IMR-90 (cell line): ENCODE measurements around the gene PXK. TPM values are rescaled to one million over a fixed set of nuclear protein-coding genes. Genes with fewer than 3 reads are reported as not detected.

Experiments
- ATAC-seq: fragments of 200-7000 bp; cut with Tn5 transposase; 2 replicates; pipeline ENCODE4 v1.9.1; 2020; ENCODE audit warnings: low read depth, mild to moderate bottlenecking, moderate library complexity
- BruUV-seq: library from RNA; stranded (reverse); fragments of 400-500 nt; replicated peaks from 2 replicates; lab custom pipeline; 2021; lab: Mats Ljungman, UMichigan
- CTCF ChIA-PET: fragments of 300-600 bp; formaldehyde crosslinking; extraction: SDS; loops from one replicate; lab custom pipeline; 2021; ENCODE audit warnings: antibody characterized with exemption; lab: Yijun Ruan, JAX
- POLR2A ChIA-PET: fragments of 300-600 bp; sonication (Branson Sonifier 250); formaldehyde crosslinking; loops from one replicate; lab custom pipeline; 2022; ENCODE audit warnings: antibody characterized with exemption; ENCODE audit not compliant: unreplicated experiment; lab: Charles Lee
- DNase-seq: peaks from one replicate; pipeline ENCODE4 v3.0.0; 2013
- H2AFZ ChIP-seq: replicated peaks from 2 replicates; pipeline ENCODE3; 2013; ENCODE audit warnings: low read length, mild to moderate bottlenecking; ENCODE audit not compliant: poor library complexity
- H2AK5ac ChIP-seq: 2 replicates; pipeline ENCODE4 v1.6.1; 2013; ENCODE audit warnings: low read depth, low read length, inconsistent platforms
- H2AK9ac ChIP-seq: replicated peaks from 2 replicates; pipeline ENCODE3; 2013; ENCODE audit warnings: mild to moderate bottlenecking, low read depth, low read length, moderate library complexity; ENCODE audit not compliant: poor library complexity
- H2BK120ac ChIP-seq: 2 replicates; pipeline ENCODE4 v1.6.1; 2013; ENCODE audit warnings: low read depth, low read length, inconsistent platforms
- H2BK15ac ChIP-seq: 3 replicates; pipeline ENCODE4 v1.6.1; 2013; ENCODE audit warnings: low read depth, low read length, inconsistent platforms
- H2BK20ac ChIP-seq: 2 replicates; pipeline ENCODE4 v1.6.1; 2013; ENCODE audit warnings: low read depth, mild to moderate bottlenecking, inconsistent platforms, low read length, moderate library complexity
- H2BK5ac ChIP-seq: 2 replicates; pipeline ENCODE4 v1.6.1; 2013; ENCODE audit warnings: mild to moderate bottlenecking, low read depth, low read length, inconsistent platforms; ENCODE audit not compliant: poor library complexity, severe bottlenecking
- H3K14ac ChIP-seq: replicated peaks from 2 replicates; pipeline ENCODE4 v1.6.1; 2013; ENCODE audit warnings: low read depth, low read length, inconsistent platforms
- H3K18ac ChIP-seq: 2 replicates; pipeline ENCODE4 v1.6.1; 2013; ENCODE audit warnings: low read depth, low read length, control low read depth
- H3K23ac ChIP-seq: 2 replicates; pipeline ENCODE4 v1.6.1; 2013; ENCODE audit warnings: low read depth, low read length, inconsistent platforms
- H3K27ac ChIP-seq: 2 replicates; pipeline ENCODE4 v1.5.1; 2013; ENCODE audit warnings: mild to moderate bottlenecking, control low read depth, low read length; ENCODE audit not compliant: insufficient read depth
- H3K27me3 ChIP-seq: 2 replicates; pipeline ENCODE4 v1.6.1; 2013; ENCODE audit warnings: low read length; ENCODE audit not compliant: control insufficient read depth, insufficient read depth
- H3K36me3 ChIP-seq: 2 replicates; pipeline ENCODE4 v1.6.1; 2013; ENCODE audit warnings: low read length, mixed read lengths; ENCODE audit not compliant: control insufficient read depth, insufficient read depth
- H3K4ac ChIP-seq: 2 replicates; pipeline ENCODE4 v1.6.1; 2013; ENCODE audit warnings: low read depth, low read length, inconsistent platforms
- H3K4me1 ChIP-seq: 2 replicates; pipeline ENCODE4 v1.6.1; 2013; ENCODE audit warnings: low read length, mixed read lengths; ENCODE audit not compliant: control insufficient read depth, insufficient read depth
- H3K4me2 ChIP-seq: 2 replicates; pipeline ENCODE4 v1.6.1; 2013; ENCODE audit warnings: low read depth, mild to moderate bottlenecking, control low read depth, low read length, moderate library complexity
- H3K4me3 ChIP-seq: 2 replicates; pipeline ENCODE4 v1.5.1; 2013; ENCODE audit warnings: low read depth, mild to moderate bottlenecking, control low read depth, low read length, moderate library complexity; ENCODE audit not compliant: insufficient read depth
- H3K56ac ChIP-seq: 2 replicates; pipeline ENCODE4 v1.6.1; 2013; ENCODE audit warnings: low read length, inconsistent platforms; ENCODE audit not compliant: insufficient read depth; ENCODE audit errors: extremely low read depth
- H3K79me1 ChIP-seq, 2 experiments: 2 replicates each; pipeline ENCODE4 v1.6.1; 2013; ENCODE audit warnings: low read length in 2 of 2, inconsistent platforms in 1 of 2, low read depth in 1 of 2
- H3K9ac ChIP-seq: 2 replicates; pipeline ENCODE4 v1.6.1; 2013; ENCODE audit warnings: low read depth, low read length, control low read depth
- H3K9me1 ChIP-seq: 2 replicates; pipeline ENCODE4 v1.6.1; 2013; ENCODE audit warnings: low read length, inconsistent platforms; ENCODE audit not compliant: insufficient read depth
- H3K9me3 ChIP-seq: 2 replicates; pipeline ENCODE4 v1.6.1; 2013; ENCODE audit warnings: low read length; ENCODE audit not compliant: control insufficient read depth, insufficient read depth
- H4K20me1 ChIP-seq: 2 replicates; pipeline ENCODE4 v1.6.1; 2013; ENCODE audit warnings: low read length, inconsistent platforms; ENCODE audit not compliant: insufficient read depth
- H4K5ac ChIP-seq: 2 replicates; pipeline ENCODE4 v1.6.1; 2013; ENCODE audit warnings: mild to moderate bottlenecking, low read depth, low read length, control low read depth
- H4K8ac ChIP-seq, 2 experiments: 2 replicates each; pipeline ENCODE4 v1.6.1; 2013; ENCODE audit warnings: low read depth in 2 of 2, low read length in 2 of 2, control low read depth in 1 of 2, inconsistent platforms in 1 of 2
- H4K91ac ChIP-seq: 2 replicates; pipeline ENCODE4 v1.6.1; 2013; ENCODE audit warnings: low read depth, low read length, inconsistent platforms; ENCODE audit not compliant: insufficient read depth
- BHLHE40 ChIP-seq: fragments of 150-350 bp; IDR thresholded peaks from 2 replicates; pipeline ENCODE4 v1.6.1; 2016; ENCODE audit warnings: mild to moderate bottlenecking, low read depth, low read length
- CTCF ChIP-seq: conservative IDR thresholded peaks from 2 replicates; pipeline ENCODE4 v1.5.1; 2012; ENCODE audit warnings: mild to moderate bottlenecking, low read depth, low read length, improper control_type of control experiment
- ELK1 ChIP-seq: fragments of 150-350 bp; IDR thresholded peaks from 2 replicates; pipeline ENCODE4 v1.6.1; 2016; ENCODE audit warnings: low read depth, mild to moderate bottlenecking, low read length, moderate library complexity, borderline replicate concordance
- FOS ChIP-seq: fragments of 150-350 bp; IDR thresholded peaks from 2 replicates; pipeline ENCODE4 v1.6.1; 2016; ENCODE audit warnings: low read depth, low read length
- NFE2L2 ChIP-seq: fragments of 150-350 bp; IDR thresholded peaks from 2 replicates; pipeline ENCODE4 v1.6.1; 2016; ENCODE audit warnings: low read depth, mild to moderate bottlenecking, low read length
- POLR2A ChIP-seq: IDR thresholded peaks from 2 replicates; pipeline ENCODE4 v1.6.1; 2012; ENCODE audit warnings: mild to moderate bottlenecking, low read depth, low read length
- RAD21 ChIP-seq: IDR thresholded peaks from 2 replicates; pipeline ENCODE4 v1.6.1; 2012; ENCODE audit warnings: low read length, improper control_type of control experiment
- SMC3 ChIP-seq: fragments of 150-350 bp; IDR thresholded peaks from 2 replicates; pipeline ENCODE4 v1.6.1; 2016; ENCODE audit warnings: low read depth, mild to moderate bottlenecking, antibody characterized with exemption, low read length, moderate library complexity
- WGBS, 2 experiments: methylation state at CpG; one replicate each; pipeline versions ENCODE4 v1.1.5 to v1.1.7; 2013; ENCODE audit warnings: missing lambda C conversion rate in 2 of 2; ENCODE audit not compliant: insufficient read length in 1 of 2; ENCODE audit errors: extremely low coverage in 2 of 2; 5-methylcytosine and 5-hydroxymethylcytosine counted together
- dilution Hi-C: fragments of 300-500 bp; cut with HindIII; formaldehyde crosslinking; loops from one replicate; pipeline ENCODE4 v1.14.3; 2018; ENCODE audit warnings: low sequenced_read_pairs; ENCODE audit not compliant: unreplicated experiment
- in situ Hi-C: fragments of 300-500 bp; cut with MboI; formaldehyde crosslinking; loops from 3 replicates; pipeline ENCODE4 v1.14.3; 2019; ENCODE audit warnings: low sequenced_read_pairs, inconsistent platforms, mixed read lengths
- intact Hi-C: fragments of 100-400 bp; cut with micrococcal nuclease; formaldehyde crosslinking; loops from 2 replicates; pipeline ENCODE4 v1.10.0; 2022
- polyA plus RNA-seq, 3 experiments: library from polyadenylated mRNA; depleted of rRNA; stranded (reverse); fragments of >200 nt; gene quantifications; 2 replicates each; pipeline ENCODE4 v1.2.3, GENCODE V29; 2012; ENCODE audit warnings: low replicate concordance in 1 of 3
- total RNA-seq: library from RNA; depleted of rRNA; stranded (reverse); fragments of >200 nt; gene quantifications from 2 replicates; pipeline ENCODE4 v1.2.3, GENCODE V29; 2012

PXK gene
- total and polyA plus RNA-seq, 2 of the 4 experiments (the other 2 are of a cell fraction), result 14.3 to 17.7 TPM

GRCh38 chr3:58347984-58348383, 15.3 kb downstream of the PXK start:
- H3K9me3 ChIP-seq, result no peaks in the 10 kb centered on the region
- peaks cover 11% of the 10 kb centered on the region for H3K4me1 ChIP-seq
- H3K36me3 ChIP-seq, result peaks cover 10% of the 10 kb centered on the region; the same call in 1 of the 2 replicates
- ATAC-seq, result no peak
- H3K56ac ChIP-seq, result no peak overlapping the region
- H3K79me1 ChIP-seq, result peaks cover 52 to 72% of the 10 kb centered on the region in 2 experiments
- no peak overlapping the region for H3K9ac ChIP-seq
- H2BK20ac ChIP-seq, result no peak overlapping the region
- H4K8ac ChIP-seq, result no peak overlapping the region
- no peak overlapping the region for H3K4ac ChIP-seq
- H4K91ac ChIP-seq, result no peak overlapping the region
- no peak for TF ChIP-seq RAD21
- TF ChIP-seq BHLHE40, result no peak
- no peak for TF ChIP-seq CTCF
- no peak for TF ChIP-seq NFE2L2
- no peak for TF ChIP-seq POLR2A
- TF ChIP-seq ELK1, result no peak
- TF ChIP-seq FOS, result no peak
- TF ChIP-seq SMC3, result no peak
- H2BK120ac ChIP-seq, result no peak overlapping the region
- no peak overlapping the region for H3K4me3 ChIP-seq
- no peak overlapping the region for H2BK5ac ChIP-seq
- no peak overlapping the region for H2BK15ac ChIP-seq
- no peak overlapping the region for H2AFZ ChIP-seq
- intact Hi-C loops (loop anchor here (1.0 kb wide), 1 partner anchor 25 kb away; no protein-coding TSS in a partner anchor), in situ Hi-C loops (no loop called here), dilution Hi-C loops (no loop called here)
- CTCF ChIA-PET, result no interaction called here
- H2AK5ac ChIP-seq, result no peak overlapping the region
- DNase-seq, result no peak
- H3K27me3 ChIP-seq, result no peaks in the 10 kb centered on the region
- H4K20me1 ChIP-seq, result peaks cover 20% of the 10 kb centered on the region; the same call in 1 of the 2 replicates
- H3K18ac ChIP-seq, result no peak overlapping the region
- WGBS, 2 experiments, result no CpG with 5 or more reads among the region's 7 CpGs
- H2AK9ac ChIP-seq, result no peak overlapping the region
- no peak overlapping the region for H3K14ac ChIP-seq
- H4K5ac ChIP-seq, result no peak overlapping the region
- peaks cover 24% of the 10 kb centered on the region for H3K9me1 ChIP-seq
- no peak overlapping the region for H3K27ac ChIP-seq
- no peak overlapping the region for H3K23ac ChIP-seq
- BruUV-seq, result no TSS peak
- H3K4me2 ChIP-seq, result no peak overlapping the region
- POLR2A ChIA-PET, result no interaction called here
